ENCODE data around the gene NDUFAF3.
"Not testable (repeated sequence)": the region's sequence is repeated elsewhere in the genome, so short reads cannot be mapped to it uniquely, and the experiment has no call there.

The NDUFAF3 gene

GRCh38 chr3:49007771-49008528 lies 14.0 kb upstream of the NDUFAF3 start:
- Mint-ChIP-seq H3K36me3 (no peaks in the 10 kb centered on the region), H3K4me1 (ENCODE audit: low read depth) (peaks cover 29% of the 10 kb centered on the region), H3K4me3 (peak overlapping the region; percentile 99), H3K27ac (peak overlapping the region; percentile 100), H3K27me3 (no peaks in the 10 kb centered on the region), H3K9me3 (ENCODE audit: low read depth) (no peaks in the 10 kb centered on the region)

GRCh38 chr3:49008627-49009026 lies 13.3 kb upstream of the NDUFAF3 start:
- not testable (repeated sequence) for H3K36me3 Mint-ChIP-seq

GRCh38 chr3:49009396-49009795 lies 12.5 kb upstream of the NDUFAF3 start:
- no peak overlapping the region for H3K27ac Mint-ChIP-seq
- no peaks in the 10 kb centered on the region for H3K36me3 Mint-ChIP-seq
- no peaks in the 10 kb centered on the region for H3K27me3 Mint-ChIP-seq
- peak overlapping the region; percentile 99 for H3K4me3 Mint-ChIP-seq
- H3K4me1 Mint-ChIP-seq (ENCODE audit: low read depth), result peaks cover 29% of the 10 kb centered on the region
- no peaks in the 10 kb centered on the region for H3K9me3 Mint-ChIP-seq (ENCODE audit: low read depth)

More at GRCh38 chr3:49008627-49009026, 13.3 kb upstream of the NDUFAF3 start:
- Mint-ChIP-seq H3K4me1 (ENCODE audit: low read depth) (peaks cover 29% of the 10 kb centered on the region), H3K4me3 (peak overlapping the region; percentile 99), H3K27ac (peak overlapping the region; percentile 100)
- H3K27me3 Mint-ChIP-seq; H3K9me3 Mint-ChIP-seq (ENCODE audit: low read depth): not testable (repeated sequence)

GRCh38 chr3:49012441-49013017 lies 9.4 kb upstream of the NDUFAF3 start:
- Mint-ChIP-seq H3K27me3 (no peaks in the 10 kb centered on the region), H3K4me1 (ENCODE audit: low read depth) (peaks cover 28% of the 10 kb centered on the region), H3K27ac (no peak overlapping the region), H3K4me3 (no peak overlapping the region), H3K9me3 (ENCODE audit: low read depth) (no peaks in the 10 kb centered on the region), H3K36me3 (no peaks in the 10 kb centered on the region)

- Mint-ChIP-seq H3K36me3 (no peaks in the 10 kb centered on the region), H3K27me3 (no peaks in the 10 kb centered on the region), H3K27ac (no peak overlapping the region), H3K4me3 (no peak overlapping the region), H3K9me3 (ENCODE audit: low read depth) (no peaks in the 10 kb centered on the region), H3K4me1 (ENCODE audit: low read depth) (peaks cover 24% of the 10 kb centered on the region)
Observed at GRCh38 chr3:49013113-49013737, 8.7 kb upstream of the NDUFAF3 start.

- H3K27ac Mint-ChIP-seq, result no peak overlapping the region
- H3K9me3 Mint-ChIP-seq (ENCODE audit: low read depth), result no peaks in the 10 kb centered on the region
- H3K36me3 Mint-ChIP-seq, result no peaks in the 10 kb centered on the region
Observed at GRCh38 chr3:49013738-49014660, 7.9 kb upstream of the NDUFAF3 start.

GRCh38 chr3:49015072-49015471 lies 6.8 kb upstream of the NDUFAF3 start:
- no peak overlapping the region for H3K4me3 Mint-ChIP-seq
- peaks cover 25% of the 10 kb centered on the region for H3K4me1 Mint-ChIP-seq (ENCODE audit: low read depth)
- H3K36me3 Mint-ChIP-seq, result no peaks in the 10 kb centered on the region
- no peaks in the 10 kb centered on the region for H3K9me3 Mint-ChIP-seq (ENCODE audit: low read depth)
- no peaks in the 10 kb centered on the region for H3K27me3 Mint-ChIP-seq
- no peak overlapping the region for H3K27ac Mint-ChIP-seq

More at GRCh38 chr3:49013738-49014660, 7.9 kb upstream of the NDUFAF3 start:
- Mint-ChIP-seq H3K4me3 (no peak overlapping the region), H3K4me1 (ENCODE audit: low read depth) (peaks cover 23% of the 10 kb centered on the region), H3K27me3 (no peaks in the 10 kb centered on the region)

GRCh38 chr3:49015765-49016164 lies 6.2 kb upstream of the NDUFAF3 start:
- Mint-ChIP-seq H3K9me3 (ENCODE audit: low read depth) (no peaks in the 10 kb centered on the region), H3K4me3 (no peak overlapping the region), H3K4me1 (ENCODE audit: low read depth) (peaks cover 28% of the 10 kb centered on the region), H3K27ac (no peak overlapping the region), H3K36me3 (no peaks in the 10 kb centered on the region), H3K27me3 (no peaks in the 10 kb centered on the region)

GRCh38 chr3:49016414-49017228 lies 5.3 kb upstream of the NDUFAF3 start:
- Mint-ChIP-seq H3K36me3 (no peaks in the 10 kb centered on the region), H3K4me1 (ENCODE audit: low read depth) (peaks cover 25% of the 10 kb centered on the region), H3K4me3 (no peak overlapping the region), H3K27me3 (no peaks in the 10 kb centered on the region), H3K9me3 (ENCODE audit: low read depth) (no peaks in the 10 kb centered on the region), H3K27ac (peak overlapping the region; percentile 28)

GRCh38 chr3:49017229-49017970 lies 4.5 kb upstream of the NDUFAF3 start:
- Mint-ChIP-seq H3K27ac (no peak overlapping the region), H3K27me3 (no peaks in the 10 kb centered on the region), H3K4me1 (ENCODE audit: low read depth) (peaks cover 20% of the 10 kb centered on the region), H3K36me3 (no peaks in the 10 kb centered on the region), H3K4me3 (peak overlapping the region; percentile 98), H3K9me3 (ENCODE audit: low read depth) (no peaks in the 10 kb centered on the region)

- H3K9me3 Mint-ChIP-seq (ENCODE audit: low read depth), result no peaks in the 10 kb centered on the region
- peaks cover 2% of the 10 kb centered on the region for H3K36me3 Mint-ChIP-seq
- peak within 1 kb of the TSS; percentile 98 for H3K4me3 Mint-ChIP-seq
- H3K27ac Mint-ChIP-seq, result peak within 1 kb of the TSS; percentile 85
- peaks cover 23% of the 10 kb centered on the region for H3K4me1 Mint-ChIP-seq (ENCODE audit: low read depth)
- H3K27me3 Mint-ChIP-seq, result no peaks in the 10 kb centered on the region
Observed at GRCh38 chr3:49017971-49018706, 3.8 kb upstream of the NDUFAF3 start, which contains the start of gene DALRD3. Gene DALRD3 (minus strand): TSS chr3:49018580. CDS start chr3:49018564, 16 bp downstream.

- no peaks in the 10 kb centered on the region for H3K27me3 Mint-ChIP-seq
- peak overlapping the region; percentile 85 for H3K27ac Mint-ChIP-seq
- H3K4me3 Mint-ChIP-seq, result peak overlapping the region; percentile 98
- H3K36me3 Mint-ChIP-seq, result peaks cover 2% of the 10 kb centered on the region
- peaks cover 27% of the 10 kb centered on the region for H3K4me1 Mint-ChIP-seq (ENCODE audit: low read depth)
- H3K9me3 Mint-ChIP-seq (ENCODE audit: low read depth), result no peaks in the 10 kb centered on the region
Observed at GRCh38 chr3:49018707-49019006, 3.3 kb upstream of the NDUFAF3 start.

- peak overlapping the region; percentile 68 for H3K27ac Mint-ChIP-seq
- no peaks in the 10 kb centered on the region for H3K27me3 Mint-ChIP-seq
- peaks cover 33% of the 10 kb centered on the region for H3K4me1 Mint-ChIP-seq (ENCODE audit: low read depth)
- peaks cover 2% of the 10 kb centered on the region for H3K36me3 Mint-ChIP-seq
- no peaks in the 10 kb centered on the region for H3K9me3 Mint-ChIP-seq (ENCODE audit: low read depth)
- H3K4me3 Mint-ChIP-seq, result peak overlapping the region; percentile 98
Observed at GRCh38 chr3:49019941-49020329, 2.0 kb upstream of the NDUFAF3 start.

Measured in activated naive CD8-positive, alpha-beta T cell (primary cell).